BLaER1 treated with 17β-estradiol and CSF1 and Interleukin-3, amounts not matched to agents 10 nM and 100 nM (cell line): ENCODE data around the gene CCDC57.
"Not testable (repeated sequence)": the region's sequence is repeated elsewhere in the genome, so short reads cannot be mapped to it uniquely, and the experiment has no call there.

Experiments used
- H3K27ac ChIP-seq, 11 experiments: shearing (Covaris generic); formaldehyde crosslinking; 2 replicates each; pipeline ENCODE4 v1.8.1; 2022
- H3K27me3 ChIP-seq, 11 experiments: shearing (Covaris generic); formaldehyde crosslinking; 2 replicates each; pipeline ENCODE4 v1.8.1; 2022
- H3K36me3 ChIP-seq, 11 experiments: shearing (Covaris generic); formaldehyde crosslinking; 2 replicates each; pipeline ENCODE4 v1.8.1; 2022
- H3K4me1 ChIP-seq, 10 experiments: shearing (Covaris generic); formaldehyde crosslinking; 2 replicates each; pipeline ENCODE4 v1.8.1; 2022
- H3K4me2 ChIP-seq, 11 experiments: shearing (Covaris generic); formaldehyde crosslinking; 2 replicates each; pipeline ENCODE4 v1.8.1; 2022
- H3K4me3 ChIP-seq, 10 experiments: shearing (Covaris generic); formaldehyde crosslinking; 2 replicates each; pipeline ENCODE4 v1.8.1; 2022
- H3K9ac ChIP-seq, 11 experiments: shearing (Covaris generic); formaldehyde crosslinking; 2 replicates each; pipeline ENCODE4 v1.8.1; 2022
- H3K9me3 ChIP-seq, 11 experiments: shearing (Covaris generic); formaldehyde crosslinking; replicated peaks in 1 of 11; 2 replicates each; pipeline ENCODE4 v1.8.1; 2022
- H4K20me1 ChIP-seq, 11 experiments: shearing (Covaris generic); formaldehyde crosslinking; 2 replicates each; pipeline ENCODE4 v1.8.1; 2022
- Cebpa-rat ChIP-seq, 11 experiments: shearing (Covaris generic); IDR thresholded peaks; 2 replicates each; pipeline ENCODE4 v1.8.1; 2022

The CCDC57 gene

DNA sequence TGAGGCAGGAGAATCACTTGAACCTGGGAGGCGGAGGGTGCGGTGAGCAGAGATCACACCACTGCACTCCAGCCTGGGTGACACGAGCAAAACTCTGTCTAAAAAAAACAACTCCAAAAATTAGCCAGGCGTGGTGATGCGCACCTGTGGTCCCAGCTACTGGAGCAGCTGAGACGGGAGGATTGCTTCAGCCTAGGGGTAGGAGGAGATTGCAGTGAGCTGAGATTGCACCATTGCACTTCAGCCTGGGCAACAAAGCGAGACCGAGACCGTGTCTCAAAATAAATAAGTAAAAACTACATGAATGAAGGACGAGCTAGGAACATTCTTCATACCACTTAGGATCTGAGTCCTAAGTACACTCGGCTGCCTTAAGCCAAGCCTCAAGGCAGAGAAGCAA is 35.4 kb downstream of the CCDC57 start:
- H3K27me3 ChIP-seq = no peaks in the 10 kb centered on the region
- H3K36me3 ChIP-seq = peaks cover 0 to 43% (median 10%) of the 10 kb centered on the region in 11 experiments; a peak in 15 of 22 replicates
- peak overlapping the region in 6 of 11 experiments; percentile 14 to 67 (median 52); a peak in 8 of 22 replicates for H3K9ac ChIP-seq
- TF ChIP-seq Cebpa-rat (IDR thresholded peaks at IDR 0.05) = peak in 5 of 11 experiments; percentile 29 to 87 (median 56); a peak in 7 of 22 replicates
- peaks cover 0 to 11% (median 0%) of the 10 kb centered on the region in 11 experiments; a peak in 1 of 22 replicates for H4K20me1 ChIP-seq
- no peak overlapping the region for H3K4me3 ChIP-seq
- peak overlapping the region in 9 of 11 experiments; percentile 52 to 75 (median 65); a peak in 17 of 22 replicates for H3K4me2 ChIP-seq
- peaks cover 0 to 54% (median 24%) of the 10 kb centered on the region in 10 experiments; a peak in 16 of 20 replicates for H3K4me1 ChIP-seq
- H3K27ac ChIP-seq = peak overlapping the region in 7 of 11 experiments; percentile 10 to 77 (median 71); a peak in 11 of 22 replicates
- no peaks in the 10 kb centered on the region for H3K9me3 ChIP-seq

DNA sequence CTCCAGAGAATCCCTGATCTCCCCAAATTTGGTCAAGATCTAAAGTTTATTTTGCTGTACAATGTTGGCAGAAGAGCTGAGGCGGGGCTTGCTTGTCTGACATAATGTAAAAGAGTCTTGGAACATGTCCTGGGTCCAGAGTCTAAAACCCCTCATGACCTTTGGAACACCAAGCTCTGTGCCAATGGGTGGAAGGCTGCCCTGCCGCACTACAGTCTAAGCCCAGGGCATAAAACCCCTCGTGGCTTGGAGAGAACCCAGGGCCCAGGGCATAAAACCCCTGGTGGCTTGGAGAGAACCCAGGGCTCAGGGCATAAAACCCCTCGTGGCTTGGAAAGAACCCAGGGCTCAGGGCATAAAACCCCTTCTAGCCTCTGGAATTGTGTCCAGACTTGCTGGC is 36.7 kb downstream of the CCDC57 start:
- H3K4me2 ChIP-seq = peak overlapping the region in 3 of 11 experiments; percentile 64 to 74 (median 65); a peak in 1 of 22 replicates
- TF ChIP-seq Cebpa-rat (IDR thresholded peaks at IDR 0.05) = no peak
- H4K20me1 ChIP-seq = peaks cover 0 to 11% (median 0%) of the 10 kb centered on the region in 11 experiments; a peak in 1 of 22 replicates
- peaks cover 0 to 45% (median 20%) of the 10 kb centered on the region in 11 experiments; a peak in 19 of 22 replicates for H3K36me3 ChIP-seq
- no peaks in the 10 kb centered on the region for H3K9me3 ChIP-seq
- no peaks in the 10 kb centered on the region for H3K27me3 ChIP-seq
- peak overlapping the region in 3 of 11 experiments; percentile 60 to 77 (median 62); a peak in 5 of 22 replicates for H3K27ac ChIP-seq
- H3K4me1 ChIP-seq = peaks cover 0 to 47% (median 24%) of the 10 kb centered on the region in 10 experiments; a peak in 16 of 20 replicates
- no peak overlapping the region for H3K4me3 ChIP-seq
- no peak overlapping the region for H3K9ac ChIP-seq

DNA sequence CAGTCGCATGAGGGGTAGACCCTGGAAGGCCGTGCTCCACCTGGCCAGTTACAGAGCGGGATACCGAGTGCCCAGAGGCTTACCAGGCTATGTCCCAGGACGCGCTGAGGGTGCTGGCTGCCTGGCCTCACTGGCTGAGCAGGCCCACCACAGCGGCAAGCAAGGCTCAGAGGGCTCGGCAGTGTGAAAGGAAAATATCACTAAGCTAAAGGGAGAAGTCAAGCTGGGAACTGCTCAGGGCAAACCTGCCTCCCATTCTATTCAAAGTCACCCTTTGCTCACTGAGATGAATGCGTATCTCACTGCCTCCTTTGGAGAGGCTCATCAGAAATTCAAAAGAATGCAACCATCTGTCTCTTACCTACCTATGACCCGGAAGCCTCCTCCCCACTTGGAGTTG is 37.4 kb downstream of the CCDC57 start:
- Histone ChIP-seq H3K4me3 (no peak overlapping the region), H4K20me1 (peaks cover 0 to 11% (median 0%) of the 10 kb centered on the region in 11 experiments; a peak in 1 of 22 replicates), H3K27me3 (no peaks in the 10 kb centered on the region), H3K27ac (no peak overlapping the region), H3K9ac (no peak overlapping the region), H3K4me2 (no peak overlapping the region), H3K9me3 (no peaks in the 10 kb centered on the region), H3K36me3 (peaks cover 0 to 43% (median 20%) of the 10 kb centered on the region in 11 experiments; a peak in 16 of 22 replicates), H3K4me1 (peaks cover 7 to 53% (median 29%) of the 10 kb centered on the region in 10 experiments)
- TF ChIP-seq Cebpa-rat (IDR thresholded peaks at IDR 0.05) = no peak

DNA sequence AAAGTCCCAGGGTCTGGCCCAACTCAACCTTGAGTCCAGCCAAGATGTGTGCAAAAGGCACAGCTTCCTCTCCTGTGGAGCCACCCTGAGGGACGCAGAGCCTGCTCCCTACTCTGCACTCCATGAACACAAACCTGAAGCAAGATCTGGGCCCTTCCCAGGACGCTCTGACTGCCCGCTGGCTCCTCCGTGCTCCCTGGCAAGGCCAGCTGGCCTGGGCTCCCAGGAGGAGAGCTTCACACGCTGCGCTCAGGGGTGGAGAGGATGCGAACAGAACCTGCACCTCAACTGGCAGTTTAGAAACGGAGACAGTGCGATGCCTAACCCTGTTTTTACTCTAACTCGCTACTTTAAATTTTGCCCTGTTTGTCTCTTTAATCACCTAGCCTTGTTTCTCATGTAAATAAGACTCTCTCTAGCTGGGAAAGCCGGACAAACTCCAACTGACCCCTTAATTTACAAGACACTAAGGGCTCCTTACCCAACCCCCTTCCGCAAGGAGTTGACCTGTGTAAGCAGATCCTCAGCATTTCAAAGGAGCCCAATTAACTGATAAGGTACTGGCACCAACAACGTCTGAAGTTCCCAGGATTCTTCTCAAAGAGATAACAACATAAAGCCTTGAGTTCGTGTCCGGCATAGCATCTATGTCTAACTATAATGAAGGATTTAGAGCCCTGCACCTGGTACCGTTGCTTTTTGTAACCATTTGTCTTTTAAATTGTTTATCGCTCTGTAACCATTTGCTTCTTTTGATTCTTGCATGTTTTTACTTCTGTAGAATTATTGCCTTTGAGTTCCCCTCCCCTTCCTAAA is 38.4 kb downstream of the CCDC57 start:
- H4K20me1 ChIP-seq = peaks cover 0 to 11% (median 0%) of the 10 kb centered on the region in 11 experiments; a peak in 1 of 22 replicates
- not testable (repeated sequence) for H3K9ac ChIP-seq, H3K4me3 ChIP-seq, H3K27ac ChIP-seq, H3K9me3 ChIP-seq, H3K27me3 ChIP-seq
- peaks cover 0 to 43% (median 19%) of the 10 kb centered on the region in 11 experiments; a peak in 17 of 22 replicates for H3K36me3 ChIP-seq
- peaks cover 16 to 57% (median 37%) of the 10 kb centered on the region in 10 experiments for H3K4me1 ChIP-seq
- peak overlapping the region in 2 of 11 experiments; percentile 18 to 33; a peak in 2 of 22 replicates for H3K4me2 ChIP-seq

DNA sequence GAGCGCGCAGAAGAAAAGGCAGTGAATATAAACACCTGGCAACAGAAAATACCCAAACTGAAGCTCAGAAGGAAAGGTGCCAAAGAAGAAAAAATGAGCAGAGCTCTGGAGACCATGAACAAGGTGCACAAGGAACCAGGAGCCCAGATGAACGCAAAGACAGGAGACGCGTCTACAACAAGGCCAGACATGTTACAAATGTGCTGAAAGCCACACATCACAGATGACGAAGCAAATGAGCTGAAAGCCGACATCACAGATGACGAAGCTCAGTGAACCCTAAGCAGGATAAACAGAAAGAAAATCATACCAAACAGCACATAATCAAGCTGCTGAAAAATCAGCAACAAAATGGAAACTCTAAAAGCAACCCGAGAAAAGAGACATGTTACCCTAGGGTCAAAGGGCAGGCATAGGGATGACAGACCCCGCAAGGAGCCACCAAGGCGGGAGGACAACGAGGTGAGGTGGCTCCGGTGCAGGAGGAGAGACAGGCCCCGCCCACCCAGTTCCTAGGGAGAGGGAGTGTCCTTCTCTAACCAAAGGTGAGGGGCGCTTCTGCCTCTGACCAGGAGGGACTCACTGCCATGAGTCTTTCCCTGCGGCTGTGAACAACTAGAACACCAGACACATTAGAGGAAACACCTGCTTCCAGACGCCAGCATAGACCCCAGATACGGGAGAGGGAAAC is 39.1 kb downstream of the CCDC57 start:
- Histone ChIP-seq H3K9ac (no peak overlapping the region), H3K27me3 (no peaks in the 10 kb centered on the region), H3K9me3 (no peaks in the 10 kb centered on the region), H3K36me3 (peaks cover 0 to 38% (median 19%) of the 10 kb centered on the region in 11 experiments; a peak in 17 of 22 replicates), H3K4me3 (no peak overlapping the region), H4K20me1 (peaks cover 0 to 6% (median 0%) of the 10 kb centered on the region in 11 experiments; a peak in 1 of 22 replicates), H3K27ac (no peak overlapping the region), H3K4me2 (peak overlapping the region in 2 of 11 experiments; percentile 18 to 33; a peak in 2 of 22 replicates), H3K4me1 (peaks cover 18 to 52% (median 36%) of the 10 kb centered on the region in 10 experiments)
- TF ChIP-seq Cebpa-rat (IDR thresholded peaks at IDR 0.05) = no peak

DNA sequence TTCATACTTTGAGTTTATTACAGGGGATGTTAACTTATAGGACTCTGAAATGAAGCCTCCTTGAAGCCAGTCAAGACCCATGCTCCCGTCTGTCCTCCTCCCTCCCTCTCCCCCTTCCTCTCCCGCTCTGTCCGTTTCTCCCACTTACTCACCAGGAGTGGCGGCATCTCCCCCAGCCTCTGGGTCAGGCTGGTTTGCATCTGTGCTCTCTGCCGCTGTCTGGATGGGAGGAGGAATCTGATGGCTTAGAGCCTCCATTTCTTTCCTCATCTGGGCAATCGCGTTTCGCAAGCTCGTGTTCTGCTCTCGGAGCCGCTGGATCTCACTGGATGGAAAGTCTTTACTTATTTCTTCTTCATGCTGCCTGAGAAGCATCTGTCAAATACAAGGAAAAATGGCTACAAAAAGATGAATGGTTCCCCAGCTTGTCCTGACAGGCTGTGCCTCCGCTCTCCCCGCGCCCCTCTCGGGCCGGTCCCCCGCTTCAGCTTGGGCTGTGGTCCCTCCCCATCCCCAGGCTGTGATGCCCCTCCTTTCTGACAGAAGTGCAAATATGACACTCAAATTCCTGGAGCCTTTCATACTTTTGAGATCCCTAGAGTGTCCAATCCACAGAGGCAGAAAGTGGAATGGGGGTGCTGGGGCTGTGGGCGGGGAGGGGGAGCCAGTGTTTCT is 40.0 kb downstream of the CCDC57 start:
- no peak overlapping the region for H3K27ac ChIP-seq
- H3K4me3 ChIP-seq = no peak overlapping the region
- H3K9me3 ChIP-seq = no peaks in the 10 kb centered on the region
- H3K4me1 ChIP-seq = peaks cover 25 to 50% (median 32%) of the 10 kb centered on the region in 10 experiments
- H3K9ac ChIP-seq = peak overlapping the region in 1 of 11 experiments; percentile 9; a peak in 1 of 22 replicates
- H4K20me1 ChIP-seq = 0 out of 22 replicates have a peak, but pooled peaks cover 0 to 3% (median 0%) of the 10 kb centered on the region in 11 experiments
- H3K36me3 ChIP-seq = peaks cover 0 to 33% (median 19%) of the 10 kb centered on the region in 11 experiments; a peak in 16 of 22 replicates
- H3K27me3 ChIP-seq = no peaks in the 10 kb centered on the region
- H3K4me2 ChIP-seq = no peak overlapping the region
- TF ChIP-seq Cebpa-rat (IDR thresholded peaks at IDR 0.05) = no peak

DNA sequence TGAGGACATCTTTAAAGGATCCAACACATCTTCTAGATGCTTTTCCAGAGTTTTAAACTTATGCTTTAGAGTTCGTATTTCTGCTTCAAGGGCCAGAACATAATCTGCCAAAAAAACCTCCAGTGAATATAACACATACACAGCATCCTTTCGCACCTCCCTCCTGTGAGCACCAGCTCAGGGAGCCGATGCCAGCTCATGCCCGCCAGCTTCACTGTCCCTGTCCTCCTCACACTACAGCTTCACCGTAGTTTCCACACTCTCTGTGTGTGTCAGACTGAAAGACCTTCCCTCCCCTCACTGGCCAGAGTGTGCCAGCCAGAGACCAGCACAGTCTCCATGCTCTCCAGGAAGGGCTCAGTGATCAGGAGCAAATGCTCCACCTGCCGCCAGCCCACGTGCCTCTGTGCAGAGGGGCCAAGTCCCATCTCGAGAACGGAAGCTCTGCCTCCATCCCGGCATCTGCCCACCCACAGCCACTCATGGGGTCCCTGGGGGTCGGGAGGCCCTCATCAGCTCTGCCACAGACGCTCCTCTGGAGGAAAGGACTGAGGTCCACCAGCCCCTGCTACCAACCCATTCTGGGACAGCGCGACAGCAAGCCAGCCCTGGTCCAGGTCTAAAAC is 40.8 kb downstream of the CCDC57 start:
- Histone ChIP-seq H4K20me1 (0 out of 22 replicates have a peak, but pooled peaks cover 0 to 3% (median 0%) of the 10 kb centered on the region in 11 experiments), H3K9ac (no peak overlapping the region), H3K9me3 (no peaks in the 10 kb centered on the region), H3K4me2 (no peak overlapping the region), H3K27ac (no peak overlapping the region), H3K36me3 (peaks cover 0 to 35% (median 19%) of the 10 kb centered on the region in 11 experiments; a peak in 17 of 22 replicates), H3K4me3 (no peak overlapping the region), H3K27me3 (no peaks in the 10 kb centered on the region), H3K4me1 (peaks cover 18 to 43% (median 26%) of the 10 kb centered on the region in 10 experiments)
- no peak for TF ChIP-seq Cebpa-rat (IDR thresholded peaks at IDR 0.05)
